Neural cell (in vitro differentiated cells): ENCODE results near the gene SPATA31C1. TPM values are rescaled to one million over a fixed set of nuclear protein-coding genes. Genes with fewer than 3 reads are reported as not detected.

Experiments used
- H2AFZ ChIP-seq: fragments of 200-600, 300-800 bp; sonication (generic), shearing (Covaris generic); 2 replicates; pipeline ENCODE4 v1.6.0; 2014; ENCODE audit warnings: low read depth, mild to moderate bottlenecking, antibody characterized with exemption, low read length, moderate library complexity
- H3F3A ChIP-seq: fragments of 200-600 bp; shearing (Covaris generic); 2 replicates; pipeline ENCODE4 v1.6.1; 2016; ENCODE audit warnings: mild to moderate bottlenecking, moderate library complexity, mixed read lengths, antibody characterized with exemption, low read length; ENCODE audit not compliant: insufficient read depth, poor library complexity, severe bottlenecking
- H3K27ac ChIP-seq: fragments of 200-600, 300-800 bp; sonication (generic), shearing (Covaris generic); 2 replicates; pipeline ENCODE4 v1.5.1; 2014; ENCODE audit warnings: mild to moderate bottlenecking, low read length, moderate library complexity
- H3K27me3 ChIP-seq: fragments of 300-800, 200-600 bp; sonication (generic), shearing (Covaris generic); 2 replicates; pipeline ENCODE4 v1.6.0; 2014; ENCODE audit warnings: mild to moderate bottlenecking, low read depth, low read length, moderate library complexity; ENCODE audit not compliant: insufficient read depth
- H3K36me3 ChIP-seq: fragments of 300-800, 200-600 bp; sonication (generic), shearing (Covaris generic); 2 replicates; pipeline ENCODE4 v1.5.1; 2014; ENCODE audit warnings: mild to moderate bottlenecking, antibody characterized with exemption, low read length, moderate library complexity; ENCODE audit not compliant: insufficient read depth
- H3K4me2 ChIP-seq: fragments of 300-800, 200-600 bp; sonication (generic), shearing (Covaris generic); 2 replicates; pipeline ENCODE4 v1.6.0; 2014; ENCODE audit warnings: mild to moderate bottlenecking, low read length
- H3K4me3 ChIP-seq: fragments of 300-800, 200-600 bp; sonication (generic), shearing (Covaris generic); 2 replicates; pipeline ENCODE4 v1.5.1; 2014; ENCODE audit warnings: mild to moderate bottlenecking, low read length, moderate library complexity
- H3K79me2 ChIP-seq: fragments of 200-600 bp; shearing (Covaris generic); replicated peaks from 2 replicates; pipeline ENCODE4 v1.6.0; 2014; ENCODE audit warnings: mild to moderate bottlenecking, low read length, moderate library complexity; ENCODE audit not compliant: insufficient read depth
- H3K9ac ChIP-seq: fragments of 300-800, 200-600 bp; sonication (generic), shearing (Covaris generic); 2 replicates; pipeline ENCODE4 v1.6.1; 2016; ENCODE audit warnings: mild to moderate bottlenecking, low read length, mixed read lengths
- H3K9me2 ChIP-seq: fragments of 200-600 bp; shearing (Covaris generic); 2 replicates; pipeline ENCODE4 v1.6.1; 2016; ENCODE audit warnings: mild to moderate bottlenecking, low read length, mixed read lengths; ENCODE audit not compliant: insufficient read depth
- H3K9me3 ChIP-seq: fragments of 200-600, 300-800 bp; sonication (generic), shearing (Covaris generic); 2 replicates; pipeline ENCODE4 v1.6.1; 2016; ENCODE audit warnings: mild to moderate bottlenecking, mixed run types, low read length, moderate library complexity, mixed read lengths
- H4K20me1 ChIP-seq: fragments of 200-600 bp; shearing (Covaris generic); 2 replicates; pipeline ENCODE4 v1.6.1; 2016; ENCODE audit warnings: mild to moderate bottlenecking, mixed run types; ENCODE audit not compliant: insufficient read depth
- CTCF ChIP-seq: fragments of 450-650 bp; IDR thresholded peaks from 2 replicates; pipeline ENCODE4 v1.5.1; 2014; ENCODE audit warnings: antibody characterized with exemption, mild to moderate bottlenecking, moderate library complexity; ENCODE audit not compliant: poor library complexity, severe bottlenecking
- EP300 ChIP-seq: fragments of 450-650 bp; conservative IDR thresholded peaks from 2 replicates; pipeline ENCODE4 v1.6.1; 2014; ENCODE audit warnings: antibody characterized with exemption, mild to moderate bottlenecking, moderate library complexity; ENCODE audit not compliant: poor library complexity, severe bottlenecking
- EZH2 ChIP-seq: fragments of 200-600, 300-800 bp; shearing (Covaris generic), sonication (generic); IDR thresholded peaks from 2 replicates; pipeline ENCODE4 v1.6.1; 2014; ENCODE audit warnings: antibody characterized with exemption, low read length, borderline replicate concordance, mild to moderate bottlenecking; ENCODE audit not compliant: insufficient read depth, poor library complexity, severe bottlenecking
- MXI1 ChIP-seq: fragments of 450-650 bp; conservative IDR thresholded peaks from 2 replicates; pipeline ENCODE4 v1.6.1; 2014; ENCODE audit warnings: antibody characterized with exemption, mild to moderate bottlenecking; ENCODE audit not compliant: poor library complexity, severe bottlenecking
- POLR2AphosphoS5 ChIP-seq: IDR thresholded peaks from 2 replicates; pipeline ENCODE4 v1.6.1; 2012
- RAD21 ChIP-seq: fragments of 450-650 bp; conservative IDR thresholded peaks from 2 replicates; pipeline ENCODE4 v1.6.1; 2014; ENCODE audit warnings: antibody characterized with exemption, mild to moderate bottlenecking, moderate library complexity
- SMC3 ChIP-seq: fragments of 450-650 bp; conservative IDR thresholded peaks from 2 replicates; pipeline ENCODE4 v1.6.1; 2014; ENCODE audit warnings: antibody characterized with exemption, mild to moderate bottlenecking, moderate library complexity; ENCODE audit not compliant: poor library complexity
- TAF1 ChIP-seq: IDR thresholded peaks from 2 replicates; pipeline ENCODE4 v1.6.1; 2012; ENCODE audit warnings: low read depth
- polyA plus RNA-seq: library from polyadenylated mRNA; depleted of rRNA; stranded (reverse); fragments of >200 nt; gene quantifications from 2 replicates; pipeline ENCODE4 v1.2.3, GENCODE V29; 2014
- TF ChIP-seq, protein P1 (sequence below): IDR thresholded peaks from 2 replicates; pipeline ENCODE4 v1.6.1; 2012; ENCODE audit warnings: borderline replicate concordance

Gene SPATA31C1
- polyA plus RNA-seq, 1 donor from 2014 or later = not detected

DNA sequence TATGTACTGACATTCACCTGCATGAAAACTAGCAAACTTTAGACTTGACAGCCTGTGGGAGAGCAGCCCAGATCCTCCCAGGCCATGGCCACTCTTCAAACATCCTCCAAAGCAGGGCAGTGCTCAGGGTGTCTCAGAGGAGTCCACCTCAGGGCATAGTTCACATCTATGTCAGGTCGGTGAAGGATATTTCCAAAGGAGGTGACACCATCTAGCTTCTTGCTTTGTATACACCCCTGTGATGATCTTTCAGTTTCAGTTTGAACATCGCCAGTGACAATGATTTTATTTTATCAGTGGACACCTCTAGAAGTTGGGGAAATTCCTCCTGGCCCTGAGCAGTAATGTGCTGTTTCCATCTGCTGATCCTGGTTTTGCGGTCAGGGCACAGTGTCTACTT is 36.5 kb downstream of the SPATA31C1 start:
- TF ChIP-seq RAD21 = no peak
- TF ChIP-seq CTCF = no peak
- TF ChIP-seq EP300 = no peak
- TF ChIP-seq EZH2 = no peak
- Histone ChIP-seq H3K36me3 (no peaks in the 10 kb centered on the region), H3K27me3 (no peaks in the 10 kb centered on the region), H3K9me2 (no peaks in the 10 kb centered on the region), H3K79me2 (no peaks in the 10 kb centered on the region), H3K9me3 (no peaks in the 10 kb centered on the region), H3F3A (no peaks in the 10 kb centered on the region), H3K4me2 (no peak overlapping the region), H2AFZ (no peak overlapping the region), H3K27ac (no peak overlapping the region), H3K4me3 (no peak overlapping the region), H3K9ac (no peak overlapping the region), H4K20me1 (no peaks in the 10 kb centered on the region)

- no peak for TF ChIP-seq EP300
- TF ChIP-seq RAD21 = no peak
- no peak for TF ChIP-seq POLR2AphosphoS5
- TF ChIP-seq, protein P1, sequence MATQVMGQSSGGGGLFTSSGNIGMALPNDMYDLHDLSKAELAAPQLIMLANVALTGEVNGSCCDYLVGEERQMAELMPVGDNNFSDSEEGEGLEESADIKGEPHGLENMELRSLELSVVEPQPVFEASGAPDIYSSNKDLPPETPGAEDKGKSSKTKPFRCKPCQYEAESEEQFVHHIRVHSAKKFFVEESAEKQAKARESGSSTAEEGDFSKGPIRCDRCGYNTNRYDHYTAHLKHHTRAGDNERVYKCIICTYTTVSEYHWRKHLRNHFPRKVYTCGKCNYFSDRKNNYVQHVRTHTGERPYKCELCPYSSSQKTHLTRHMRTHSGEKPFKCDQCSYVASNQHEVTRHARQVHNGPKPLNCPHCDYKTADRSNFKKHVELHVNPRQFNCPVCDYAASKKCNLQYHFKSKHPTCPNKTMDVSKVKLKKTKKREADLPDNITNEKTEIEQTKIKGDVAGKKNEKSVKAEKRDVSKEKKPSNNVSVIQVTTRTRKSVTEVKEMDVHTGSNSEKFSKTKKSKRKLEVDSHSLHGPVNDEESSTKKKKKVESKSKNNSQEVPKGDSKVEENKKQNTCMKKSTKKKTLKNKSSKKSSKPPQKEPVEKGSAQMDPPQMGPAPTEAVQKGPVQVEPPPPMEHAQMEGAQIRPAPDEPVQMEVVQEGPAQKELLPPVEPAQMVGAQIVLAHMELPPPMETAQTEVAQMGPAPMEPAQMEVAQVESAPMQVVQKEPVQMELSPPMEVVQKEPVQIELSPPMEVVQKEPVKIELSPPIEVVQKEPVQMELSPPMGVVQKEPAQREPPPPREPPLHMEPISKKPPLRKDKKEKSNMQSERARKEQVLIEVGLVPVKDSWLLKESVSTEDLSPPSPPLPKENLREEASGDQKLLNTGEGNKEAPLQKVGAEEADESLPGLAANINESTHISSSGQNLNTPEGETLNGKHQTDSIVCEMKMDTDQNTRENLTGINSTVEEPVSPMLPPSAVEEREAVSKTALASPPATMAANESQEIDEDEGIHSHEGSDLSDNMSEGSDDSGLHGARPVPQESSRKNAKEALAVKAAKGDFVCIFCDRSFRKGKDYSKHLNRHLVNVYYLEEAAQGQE = no peak
- TF ChIP-seq CTCF = no peak
- TF ChIP-seq SMC3 = no peak
- TF ChIP-seq TAF1 = no peak
- TF ChIP-seq EZH2 = no peak
- TF ChIP-seq MXI1 = no peak
- Histone ChIP-seq H3K79me2 (no peaks in the 10 kb centered on the region), H3K9me3 (no peaks in the 10 kb centered on the region), H3F3A (no peaks in the 10 kb centered on the region), H3K27ac (no peak overlapping the region), H4K20me1 (no peaks in the 10 kb centered on the region), H3K9me2 (no peaks in the 10 kb centered on the region), H3K36me3 (no peaks in the 10 kb centered on the region), H3K27me3 (no peaks in the 10 kb centered on the region), H3K9ac (no peak overlapping the region), H3K4me3 (no peak overlapping the region), H2AFZ (no peak overlapping the region), H3K4me2 (no peak overlapping the region)
These were observed 40.1 kb downstream of the SPATA31C1 start for GRCh38 chr9:87957839-87958238.
